ENCODE measurements around the gene UBE2R2.
"Not testable (repeated sequence)": the region's sequence is repeated elsewhere in the genome, so short reads cannot be mapped to it uniquely, and the experiment has no call there.

UBE2R2 gene

DNA sequence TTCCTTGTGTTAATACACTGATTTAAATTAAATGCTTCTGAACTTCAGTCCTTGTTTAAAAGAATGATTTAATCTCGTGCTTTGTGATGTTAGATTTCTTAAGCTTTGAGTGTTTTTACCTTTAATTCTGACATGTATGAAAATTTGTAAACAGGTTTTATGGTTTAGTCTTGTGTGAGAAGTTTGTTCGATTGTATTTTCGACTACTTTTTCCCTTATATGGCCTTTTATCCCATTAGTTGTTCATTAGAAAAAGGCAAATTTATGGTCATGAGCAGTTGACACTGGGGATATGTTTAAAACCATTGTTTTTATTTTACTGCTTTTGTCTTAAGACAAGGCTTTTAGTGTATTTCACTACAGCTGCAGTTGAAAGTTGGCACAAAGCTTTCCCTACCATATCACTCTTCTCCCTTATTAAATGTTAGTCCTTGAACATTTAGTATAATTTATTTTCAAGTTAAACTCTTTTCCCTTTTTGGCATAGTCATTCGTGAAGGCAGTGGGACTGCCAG lies 3.3 kb downstream of the UBE2R2 start:
- no peak overlapping the region for H3K4me3 ChIP-seq (ENCODE audit: low read depth, low read length)
- TF ChIP-seq, protein P1, sequence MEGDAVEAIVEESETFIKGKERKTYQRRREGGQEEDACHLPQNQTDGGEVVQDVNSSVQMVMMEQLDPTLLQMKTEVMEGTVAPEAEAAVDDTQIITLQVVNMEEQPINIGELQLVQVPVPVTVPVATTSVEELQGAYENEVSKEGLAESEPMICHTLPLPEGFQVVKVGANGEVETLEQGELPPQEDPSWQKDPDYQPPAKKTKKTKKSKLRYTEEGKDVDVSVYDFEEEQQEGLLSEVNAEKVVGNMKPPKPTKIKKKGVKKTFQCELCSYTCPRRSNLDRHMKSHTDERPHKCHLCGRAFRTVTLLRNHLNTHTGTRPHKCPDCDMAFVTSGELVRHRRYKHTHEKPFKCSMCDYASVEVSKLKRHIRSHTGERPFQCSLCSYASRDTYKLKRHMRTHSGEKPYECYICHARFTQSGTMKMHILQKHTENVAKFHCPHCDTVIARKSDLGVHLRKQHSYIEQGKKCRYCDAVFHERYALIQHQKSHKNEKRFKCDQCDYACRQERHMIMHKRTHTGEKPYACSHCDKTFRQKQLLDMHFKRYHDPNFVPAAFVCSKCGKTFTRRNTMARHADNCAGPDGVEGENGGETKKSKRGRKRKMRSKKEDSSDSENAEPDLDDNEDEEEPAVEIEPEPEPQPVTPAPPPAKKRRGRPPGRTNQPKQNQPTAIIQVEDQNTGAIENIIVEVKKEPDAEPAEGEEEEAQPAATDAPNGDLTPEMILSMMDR (IDR thresholded peaks at IDR 0.05; ENCODE audit: borderline replicate concordance, insufficient read depth, low read depth, low read length), result no peak

GRCh38 chr9:33823801-33824200 lies 6.8 kb downstream of the UBE2R2 start:
- no peak overlapping the region for H3K4me3 ChIP-seq (ENCODE audit: low read depth, low read length)
- TF ChIP-seq, protein P1 (IDR thresholded peaks at IDR 0.05; ENCODE audit: borderline replicate concordance, insufficient read depth, low read depth, low read length), result no peak

DNA sequence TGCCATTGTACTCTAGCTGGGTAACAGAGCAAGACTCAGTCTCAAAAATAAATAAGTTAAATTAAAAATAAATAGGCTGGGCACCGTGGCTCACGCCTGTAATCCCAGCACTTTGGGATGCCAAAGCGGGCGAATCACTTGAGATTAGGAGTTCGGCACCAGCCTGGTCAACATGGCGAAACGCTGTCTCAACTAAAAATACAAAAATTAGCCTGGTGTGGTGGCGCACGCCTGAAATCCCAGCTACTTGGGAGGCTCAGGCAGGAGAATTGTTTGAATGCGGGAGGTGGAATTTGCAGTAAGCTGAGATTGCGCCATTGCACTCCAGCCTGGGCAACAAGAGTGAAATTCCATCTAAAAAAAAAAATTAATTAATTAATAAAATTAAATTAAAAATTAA lies 10.3 kb downstream of the UBE2R2 start:
- H3K4me3 ChIP-seq (ENCODE audit: low read depth, low read length), result not testable (repeated sequence)

DNA sequence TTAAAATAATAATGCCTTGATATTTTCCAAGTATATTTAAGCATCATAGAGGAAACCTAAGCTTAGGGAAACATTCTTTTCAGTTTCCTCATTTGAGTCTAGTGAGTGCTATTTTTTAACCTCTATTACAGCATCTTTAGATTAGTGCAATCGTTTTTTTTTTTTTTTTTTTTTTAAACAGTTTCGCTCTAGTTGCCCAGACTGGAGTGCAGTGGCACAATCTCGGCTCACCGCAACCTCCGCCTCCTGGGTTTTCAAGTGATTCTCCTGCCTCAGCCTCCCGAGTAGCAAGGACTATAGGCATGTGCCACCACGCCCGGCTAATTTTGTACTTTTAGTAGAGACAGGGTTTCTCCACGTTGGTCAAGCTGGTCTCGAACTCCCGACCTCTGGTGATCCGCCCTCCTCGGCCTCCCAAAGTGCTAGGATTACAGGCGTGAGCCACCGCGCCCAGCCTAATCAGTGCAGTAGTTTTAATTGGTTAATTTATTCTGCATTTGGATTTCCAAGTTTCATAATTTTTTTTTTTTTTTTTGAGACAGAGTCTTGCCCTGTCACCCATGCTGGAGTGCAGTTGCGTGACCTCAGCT lies 12.8 kb downstream of the UBE2R2 start:
- H3K4me3 ChIP-seq (ENCODE audit: low read depth, low read length), result not testable (repeated sequence)

DNA sequence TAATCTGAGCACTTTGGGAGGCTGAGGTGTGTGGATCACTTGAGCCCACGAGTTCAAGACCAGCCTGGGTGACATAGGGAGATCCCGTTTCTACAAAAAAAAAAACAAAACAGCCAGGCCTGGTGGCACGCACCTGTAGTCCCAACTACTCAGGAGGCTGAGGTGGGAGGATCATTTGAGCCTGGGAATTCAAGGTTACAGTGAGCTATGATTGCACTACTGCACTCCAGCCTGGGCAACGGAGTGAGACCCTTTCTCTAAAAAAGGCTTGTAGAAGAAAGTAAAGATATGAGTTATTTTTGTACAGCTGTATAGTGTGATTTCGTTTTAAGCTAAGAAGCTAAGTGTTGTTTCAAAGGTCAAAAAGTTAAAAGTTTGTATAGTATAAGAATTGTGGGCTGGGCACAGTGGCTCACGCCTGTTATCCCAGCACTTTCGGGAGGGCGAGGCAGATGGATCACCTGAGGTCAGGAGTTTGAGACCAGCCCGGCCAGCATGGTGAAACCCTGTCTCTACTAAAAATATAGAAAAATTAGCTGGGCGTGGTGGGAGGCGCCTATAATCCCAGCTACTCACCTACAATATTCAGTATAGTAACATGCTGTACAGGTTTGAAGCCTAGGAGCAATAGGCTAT lies 18.8 kb downstream of the UBE2R2 start:
- TF ChIP-seq, protein P1 (IDR thresholded peaks at IDR 0.05; ENCODE audit: borderline replicate concordance, insufficient read depth, low read depth, low read length), result no peak
- no peak overlapping the region for H3K4me3 ChIP-seq (ENCODE audit: low read depth, low read length)

DNA sequence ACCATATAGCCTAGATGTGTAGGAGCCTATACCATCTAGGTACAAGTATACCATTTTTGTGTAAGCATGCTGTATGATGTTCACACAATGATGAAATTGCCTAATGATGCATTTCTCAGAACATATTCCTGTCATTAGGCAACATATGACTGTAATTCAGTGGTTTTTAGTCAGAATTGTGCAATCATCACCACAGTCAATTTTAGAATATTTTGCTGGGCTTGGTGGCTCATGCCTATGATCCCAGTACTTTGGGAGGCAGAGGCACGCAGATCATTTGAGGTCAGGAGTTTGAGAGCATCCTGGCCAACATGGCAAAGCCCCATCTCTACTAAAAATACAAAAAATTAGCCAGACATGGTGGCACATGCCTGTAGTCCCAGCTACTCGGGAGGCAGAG lies 19.3 kb downstream of the UBE2R2 start:
- H3K4me3 ChIP-seq (ENCODE audit: low read depth, low read length), result not testable (repeated sequence)

- no peak overlapping the region for H3K4me3 ChIP-seq (ENCODE audit: low read depth, low read length)
- TF ChIP-seq, protein P1 (IDR thresholded peaks at IDR 0.05; ENCODE audit: borderline replicate concordance, insufficient read depth, low read depth, low read length), result no peak
These were observed 20.2 kb downstream of the UBE2R2 start for GRCh38 chr9:33837138-33837537.

GRCh38 chr9:33840381-33840780 lies 23.4 kb downstream of the UBE2R2 start:
- H3K4me3 ChIP-seq (ENCODE audit: low read depth, low read length), result no peak overlapping the region
- TF ChIP-seq, protein P1 (IDR thresholded peaks at IDR 0.05; ENCODE audit: borderline replicate concordance, insufficient read depth, low read depth, low read length), result no peak
